Nephron progenitor cell (in vitro differentiated cells): ENCODE data around the gene UBA6.
A peak's percentile ranks its signal among the peaks of the same experiment; 100 is the strongest.

ENCODE experiments used
- DNase-seq: peaks from one replicate; pipeline ENCODE4 v3.0.0; 2021
- H3K27ac Mint-ChIP-seq: 2 replicates; pipeline ENCODE4 v1.8.0; 2021; ENCODE audit warnings: mild to moderate bottlenecking, moderate library complexity, mixed read lengths
- H3K27me3 Mint-ChIP-seq: 2 replicates; pipeline ENCODE4 v1.8.0; 2021; ENCODE audit warnings: mild to moderate bottlenecking, low read depth, mixed read lengths; ENCODE audit not compliant: poor library complexity
- H3K36me3 Mint-ChIP-seq: 2 replicates; pipeline ENCODE4 v1.8.0; 2021; ENCODE audit warnings: low read depth, mixed read lengths
- H3K4me1 Mint-ChIP-seq: 2 replicates; pipeline ENCODE4 v1.8.0; 2021; ENCODE audit warnings: mixed read lengths
- H3K4me3 Mint-ChIP-seq: 2 replicates; pipeline ENCODE4 v1.8.0; 2021; ENCODE audit warnings: mild to moderate bottlenecking, moderate library complexity, mixed read lengths
- H3K9me3 Mint-ChIP-seq: 2 replicates; pipeline ENCODE4 v1.8.0; 2021; ENCODE audit warnings: mild to moderate bottlenecking, moderate library complexity, mixed read lengths
- TF ChIP-seq, protein P1 (sequence below): fragments of 200-600 bp; sonication (generic); IDR thresholded peaks from 2 replicates; pipeline ENCODE4 v1.5.0; 2021; ENCODE audit warnings: antibody characterized with exemption

UBA6 gene

DNA sequence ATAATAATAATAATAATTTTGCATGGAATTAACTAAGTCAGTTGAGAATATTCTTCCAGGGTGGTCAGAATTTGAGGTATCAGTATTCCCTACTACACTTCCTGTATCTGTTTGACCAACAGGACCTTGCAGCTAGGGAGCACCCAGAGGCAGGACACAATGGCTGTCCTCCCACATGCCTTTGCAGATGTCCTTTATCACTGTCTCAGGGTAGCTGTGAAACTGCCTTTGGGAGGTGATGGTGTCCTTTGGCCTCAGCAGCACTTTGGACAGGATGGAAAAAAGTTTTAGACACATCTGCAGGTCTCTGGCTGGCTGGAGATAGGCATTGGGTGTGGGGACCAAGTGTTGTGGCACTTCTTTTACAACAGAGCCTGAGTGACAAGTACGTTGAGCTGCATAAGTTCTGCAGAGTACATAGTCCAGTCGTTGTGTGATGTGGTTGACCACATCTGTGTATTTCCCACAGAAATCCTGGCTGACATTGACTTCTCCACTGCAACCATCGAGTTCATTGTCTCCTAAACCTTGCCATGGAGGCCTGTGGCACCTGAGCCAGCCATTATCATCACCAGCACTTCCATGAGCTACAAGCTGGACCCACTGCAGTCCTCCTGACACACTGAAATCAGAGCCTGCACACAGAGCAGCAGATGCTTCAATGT lies 19.1 kb upstream of the UBA6 start:
- TF ChIP-seq, protein P1, sequence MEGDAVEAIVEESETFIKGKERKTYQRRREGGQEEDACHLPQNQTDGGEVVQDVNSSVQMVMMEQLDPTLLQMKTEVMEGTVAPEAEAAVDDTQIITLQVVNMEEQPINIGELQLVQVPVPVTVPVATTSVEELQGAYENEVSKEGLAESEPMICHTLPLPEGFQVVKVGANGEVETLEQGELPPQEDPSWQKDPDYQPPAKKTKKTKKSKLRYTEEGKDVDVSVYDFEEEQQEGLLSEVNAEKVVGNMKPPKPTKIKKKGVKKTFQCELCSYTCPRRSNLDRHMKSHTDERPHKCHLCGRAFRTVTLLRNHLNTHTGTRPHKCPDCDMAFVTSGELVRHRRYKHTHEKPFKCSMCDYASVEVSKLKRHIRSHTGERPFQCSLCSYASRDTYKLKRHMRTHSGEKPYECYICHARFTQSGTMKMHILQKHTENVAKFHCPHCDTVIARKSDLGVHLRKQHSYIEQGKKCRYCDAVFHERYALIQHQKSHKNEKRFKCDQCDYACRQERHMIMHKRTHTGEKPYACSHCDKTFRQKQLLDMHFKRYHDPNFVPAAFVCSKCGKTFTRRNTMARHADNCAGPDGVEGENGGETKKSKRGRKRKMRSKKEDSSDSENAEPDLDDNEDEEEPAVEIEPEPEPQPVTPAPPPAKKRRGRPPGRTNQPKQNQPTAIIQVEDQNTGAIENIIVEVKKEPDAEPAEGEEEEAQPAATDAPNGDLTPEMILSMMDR = no peak
- H3K4me1 Mint-ChIP-seq = no peaks in the 10 kb centered on the region
- no peak overlapping the region for H3K27ac Mint-ChIP-seq
- no peaks in the 10 kb centered on the region for H3K27me3 Mint-ChIP-seq
- H3K9me3 Mint-ChIP-seq = no peaks in the 10 kb centered on the region
- H3K4me3 Mint-ChIP-seq = no peak overlapping the region
- DNase-seq = no peak
- H3K36me3 Mint-ChIP-seq = peaks cover 47% of the 10 kb centered on the region

DNA sequence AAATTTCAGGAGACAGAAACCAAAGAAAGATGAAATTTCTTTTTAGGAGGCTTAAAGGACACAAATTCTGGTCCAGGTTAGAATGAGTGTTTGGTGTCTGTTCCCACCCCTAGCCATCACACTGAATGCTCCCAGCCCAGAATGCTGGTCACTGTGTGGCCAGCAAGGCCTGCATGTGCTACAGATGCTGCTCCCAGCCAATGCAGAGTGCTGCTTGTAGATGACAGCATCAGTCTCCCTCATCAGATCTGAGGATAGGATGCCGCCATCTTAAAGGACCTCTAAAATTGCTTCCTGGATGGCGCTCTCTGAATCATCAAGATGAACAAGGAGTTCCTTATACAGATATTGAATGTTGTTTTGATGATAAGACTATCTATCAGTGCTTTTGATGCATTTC lies 17.9 kb upstream of the UBA6 start:
- Mint-ChIP-seq H3K27ac (no peak overlapping the region), H3K4me3 (no peak overlapping the region), H3K9me3 (no peaks in the 10 kb centered on the region), H3K27me3 (no peaks in the 10 kb centered on the region), H3K36me3 (peaks cover 53% of the 10 kb centered on the region), H3K4me1 (peaks cover 10% of the 10 kb centered on the region)
- TF ChIP-seq, protein P1 = no peak
- no peak for DNase-seq

DNA sequence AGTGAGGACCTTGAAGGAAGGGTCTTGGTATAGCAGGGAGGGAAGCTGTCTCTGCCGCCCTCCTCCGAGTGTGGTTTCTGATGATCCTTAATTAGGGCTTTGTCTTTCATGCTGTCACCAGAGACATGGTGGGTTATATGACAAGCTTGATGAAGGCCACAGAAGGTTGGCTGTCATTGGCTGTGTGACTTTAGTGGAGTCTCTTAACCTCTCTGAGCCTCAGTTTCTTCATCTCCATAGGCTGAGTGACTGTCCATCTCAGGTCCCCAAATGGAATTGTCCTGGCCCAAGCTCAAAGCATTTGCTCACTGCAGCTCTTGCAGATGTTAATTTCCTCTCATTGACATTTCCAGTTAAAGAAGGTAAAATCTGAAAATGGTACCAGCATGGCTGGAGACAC lies 16.6 kb upstream of the UBA6 start:
- H3K4me3 Mint-ChIP-seq = no peak overlapping the region
- H3K27me3 Mint-ChIP-seq = peaks cover 4% of the 10 kb centered on the region
- TF ChIP-seq, protein P1 = no peak
- peaks cover 47% of the 10 kb centered on the region for H3K36me3 Mint-ChIP-seq
- H3K4me1 Mint-ChIP-seq = peaks cover 21% of the 10 kb centered on the region
- H3K9me3 Mint-ChIP-seq = no peaks in the 10 kb centered on the region
- DNase-seq = no peak
- H3K27ac Mint-ChIP-seq = no peak overlapping the region

DNA sequence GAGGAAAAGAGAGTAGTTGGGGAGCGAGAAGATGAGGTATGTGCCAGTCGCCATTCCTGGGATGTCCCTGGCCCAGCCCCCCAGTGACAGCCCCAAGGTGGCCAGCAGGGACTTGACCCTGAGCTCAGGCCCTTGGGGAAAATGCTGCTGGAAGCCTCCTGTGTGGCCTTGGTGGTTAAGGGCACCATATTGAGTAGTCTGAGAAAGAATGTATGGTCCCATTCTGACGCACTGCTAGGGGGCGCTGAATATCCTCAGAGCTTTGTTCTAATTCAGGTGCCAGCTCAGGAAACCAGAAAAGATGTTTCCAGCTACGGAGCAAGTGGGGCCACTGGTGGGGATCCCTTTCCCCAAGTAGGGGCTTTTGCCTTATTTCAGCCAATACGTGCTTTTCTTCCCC lies 14.0 kb upstream of the UBA6 start:
- no peak for DNase-seq
- TF ChIP-seq, protein P1 = no peak
- Mint-ChIP-seq H3K4me1 (peaks cover 36% of the 10 kb centered on the region), H3K27me3 (peaks cover 4% of the 10 kb centered on the region), H3K36me3 (peaks cover 21% of the 10 kb centered on the region), H3K9me3 (no peaks in the 10 kb centered on the region), H3K27ac (no peak overlapping the region), H3K4me3 (no peak overlapping the region)

DNA sequence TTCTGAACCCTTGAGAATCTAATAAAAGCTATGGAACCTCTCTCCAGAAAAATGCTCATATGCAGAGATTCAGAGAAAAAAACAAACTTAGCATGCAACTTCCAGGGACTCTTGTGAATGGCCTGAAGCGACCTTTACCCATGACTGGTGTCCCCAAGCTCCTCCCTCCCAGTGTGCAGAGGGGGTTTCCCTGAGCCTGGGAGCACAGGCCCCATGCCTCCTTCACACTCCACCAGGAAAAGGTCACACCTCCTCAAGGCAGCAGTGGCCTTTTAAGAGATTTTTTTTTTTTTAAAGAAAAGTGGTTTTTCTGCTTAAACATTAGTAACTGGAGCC lies 13.3 kb upstream of the UBA6 start:
- TF ChIP-seq, protein P1 = no peak
- Mint-ChIP-seq H3K4me3 (no peak overlapping the region), H3K27me3 (peaks cover 4% of the 10 kb centered on the region), H3K4me1 (peaks cover 36% of the 10 kb centered on the region), H3K27ac (peak overlapping the region; percentile 48), H3K9me3 (no peaks in the 10 kb centered on the region), H3K36me3 (peaks cover 29% of the 10 kb centered on the region)
- DNase-seq = no peak

DNA sequence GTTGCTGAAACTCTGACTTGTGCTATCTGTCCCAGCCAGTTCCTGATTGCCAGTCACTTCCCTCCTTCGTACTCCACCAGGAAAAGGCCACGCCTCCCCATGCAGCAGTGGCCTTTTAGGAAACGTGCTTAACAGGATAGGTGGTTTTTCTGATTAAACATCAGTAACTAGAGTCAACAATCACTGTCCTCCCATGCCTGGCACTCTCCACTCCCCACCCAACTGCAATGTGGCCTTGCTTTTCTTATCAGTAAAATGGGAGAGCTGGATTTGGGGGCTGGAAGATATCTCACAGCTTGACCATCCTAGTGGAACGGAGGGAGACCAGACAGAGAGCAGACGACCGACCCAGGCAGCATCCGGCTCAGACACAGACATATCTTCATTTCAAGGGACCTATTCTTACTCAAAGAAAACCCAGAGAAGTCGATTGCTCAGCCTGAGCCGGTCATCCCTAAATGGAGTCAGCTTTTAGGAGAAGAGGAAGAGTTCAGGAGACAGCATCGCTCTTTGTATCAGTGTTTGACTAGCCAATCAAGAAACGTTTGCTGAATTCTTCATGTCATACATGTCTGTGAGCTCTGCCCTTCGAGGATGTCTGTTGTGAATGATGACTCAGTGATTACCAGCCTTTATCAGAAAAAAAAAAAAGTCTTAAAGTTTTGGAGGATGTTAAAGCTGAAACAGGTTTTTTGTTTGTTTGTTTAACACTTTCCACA lies 12.7 kb upstream of the UBA6 start:
- TF ChIP-seq, protein P1 = no peak
- H3K4me3 Mint-ChIP-seq = no peak overlapping the region
- peaks cover under 1% of the 10 kb centered on the region for H3K9me3 Mint-ChIP-seq
- DNase-seq = no peak
- peak overlapping the region; percentile 92 for H3K27ac Mint-ChIP-seq
- peaks cover 36% of the 10 kb centered on the region for H3K4me1 Mint-ChIP-seq
- peaks cover 31% of the 10 kb centered on the region for H3K36me3 Mint-ChIP-seq
- H3K27me3 Mint-ChIP-seq = peaks cover 4% of the 10 kb centered on the region
